Erythroblast (primary cell): ENCODE data around the gene PLAAT2.

Experiments
- GATA1 ChIP-seq: IDR thresholded peaks from 2 replicates; pipeline ENCODE4 v1.6.1; 2011; ENCODE audit warnings: low read depth, mild to moderate bottlenecking, control low read depth, low read length, moderate library complexity
- POLR2A ChIP-seq: IDR thresholded peaks from 2 replicates; pipeline ENCODE4 v1.6.1; 2011; ENCODE audit warnings: mild to moderate bottlenecking, low read length

GRCh38 chr11:63567044-63567840 lies 4.1 kb upstream of the PLAAT2 start:
- peak; percentile 40 for TF ChIP-seq POLR2A
- no peak for TF ChIP-seq GATA1
